ENCODE measurements around the gene OR2D3. TPM values are rescaled to one million over a fixed set of nuclear protein-coding genes. Genes with fewer than 3 reads are reported as not detected.
"Not testable (repeated sequence)": the region's sequence is repeated elsewhere in the genome, so short reads cannot be mapped to it uniquely, and the experiment has no call there.

Gene OR2D3
- total and polyA plus RNA-seq, 4 donors = not detected

- Histone ChIP-seq H3K9me3 (ENCODE audit: control insufficient read depth, insufficient read depth, low read length) (no peaks in the 10 kb centered on the region), H3K4me3 (ENCODE audit: low read depth, low read length) (no peak overlapping the region), H3K27me3 (ENCODE audit: control insufficient read depth, insufficient read depth, low read length) (no peaks in the 10 kb centered on the region), H3K36me3 (ENCODE audit: control insufficient read depth, insufficient read depth, low read length) (no peaks in the 10 kb centered on the region), H3K4me1 (ENCODE audit: control insufficient read depth, insufficient read depth, low read length) (no peaks in the 10 kb centered on the region), H3K27ac (ENCODE audit: low read depth, low read length) (no peak overlapping the region)
- no peak for DNase-seq (ENCODE audit: low read depth in 4 of 6, low spot score in 6 of 6)
Observed at GRCh38 chr11:6894097-6894496, 26.7 kb upstream of the OR2D3 start.

- no peaks in the 10 kb centered on the region for H3K27me3 ChIP-seq (ENCODE audit: control insufficient read depth, insufficient read depth, low read length)
- DNase-seq (ENCODE audit: low read depth in 4 of 6, low spot score in 6 of 6) = no peak
- no peaks in the 10 kb centered on the region for H3K36me3 ChIP-seq (ENCODE audit: control insufficient read depth, insufficient read depth, low read length)
- H3K9me3 ChIP-seq (ENCODE audit: control insufficient read depth, insufficient read depth, low read length) = no peaks in the 10 kb centered on the region
- H3K4me1 ChIP-seq (ENCODE audit: control insufficient read depth, insufficient read depth, low read length) = no peaks in the 10 kb centered on the region
- H3K4me3 ChIP-seq (ENCODE audit: low read depth, low read length) = no peak overlapping the region
- H3K27ac ChIP-seq (ENCODE audit: low read depth, low read length) = no peak overlapping the region
Observed at GRCh38 chr11:6895010-6895409, 25.8 kb upstream of the OR2D3 start.

- no CpG with 5 or more reads among the region's 1 CpG for WGBS (ENCODE audit: insufficient coverage)
- Histone ChIP-seq H3K9me3 (ENCODE audit: control insufficient read depth, insufficient read depth, low read length) (no peaks in the 10 kb centered on the region), H3K27me3 (ENCODE audit: control insufficient read depth, insufficient read depth, low read length) (no peaks in the 10 kb centered on the region), H3K36me3 (ENCODE audit: control insufficient read depth, insufficient read depth, low read length) (no peaks in the 10 kb centered on the region), H3K4me3 (ENCODE audit: low read depth, low read length) (no peak overlapping the region), H3K4me1 (ENCODE audit: control insufficient read depth, insufficient read depth, low read length) (no peaks in the 10 kb centered on the region), H3K27ac (ENCODE audit: low read depth, low read length) (no peak overlapping the region)
- no peak for DNase-seq (ENCODE audit: low read depth in 4 of 6, low spot score in 6 of 6)
Observed at GRCh38 chr11:6898911-6899310, 21.9 kb upstream of the OR2D3 start.

- no peak overlapping the region for H3K4me3 ChIP-seq (ENCODE audit: low read depth, low read length)
- no peak overlapping the region for H3K27ac ChIP-seq (ENCODE audit: low read depth, low read length)
- no peak for DNase-seq (ENCODE audit: low read depth in 4 of 6, low spot score in 6 of 6)
- H3K9me3 ChIP-seq (ENCODE audit: control insufficient read depth, insufficient read depth, low read length) = no peaks in the 10 kb centered on the region
- no peaks in the 10 kb centered on the region for H3K27me3 ChIP-seq (ENCODE audit: control insufficient read depth, insufficient read depth, low read length)
- no peaks in the 10 kb centered on the region for H3K4me1 ChIP-seq (ENCODE audit: control insufficient read depth, insufficient read depth, low read length)
- H3K36me3 ChIP-seq (ENCODE audit: control insufficient read depth, insufficient read depth, low read length) = no peaks in the 10 kb centered on the region
- no CpG with 5 or more reads among the region's 2 CpGs for WGBS (ENCODE audit: insufficient coverage)
Observed at GRCh38 chr11:6900327-6900999, 20.3 kb upstream of the OR2D3 start.

- not testable (repeated sequence) for H3K27me3 ChIP-seq (ENCODE audit: control insufficient read depth, insufficient read depth, low read length); H3K9me3 ChIP-seq (ENCODE audit: control insufficient read depth, insufficient read depth, low read length); H3K27ac ChIP-seq (ENCODE audit: low read depth, low read length); H3K4me1 ChIP-seq (ENCODE audit: control insufficient read depth, insufficient read depth, low read length); H3K4me3 ChIP-seq (ENCODE audit: low read depth, low read length); DNase-seq (ENCODE audit: low read depth in 4 of 6, low spot score in 6 of 6); H3K36me3 ChIP-seq (ENCODE audit: control insufficient read depth, insufficient read depth, low read length)
- WGBS (ENCODE audit: insufficient coverage) = 93% methylated on average over 11 of the region's 13 CpGs
Observed at GRCh38 chr11:6904804-6905203, 16.0 kb upstream of the OR2D3 start.

- Histone ChIP-seq H3K27ac (ENCODE audit: low read depth, low read length) (no peak overlapping the region), H3K36me3 (ENCODE audit: control insufficient read depth, insufficient read depth, low read length) (no peaks in the 10 kb centered on the region), H3K4me1 (ENCODE audit: control insufficient read depth, insufficient read depth, low read length) (no peaks in the 10 kb centered on the region), H3K27me3 (ENCODE audit: control insufficient read depth, insufficient read depth, low read length) (no peaks in the 10 kb centered on the region), H3K9me3 (ENCODE audit: control insufficient read depth, insufficient read depth, low read length) (no peaks in the 10 kb centered on the region), H3K4me3 (ENCODE audit: low read depth, low read length) (no peak overlapping the region)
- no peak for DNase-seq (ENCODE audit: low read depth in 4 of 6, low spot score in 6 of 6)
- WGBS (ENCODE audit: insufficient coverage) = 100% methylated on average over 1 of the region's 3 CpGs
Observed at GRCh38 chr11:6911378-6911777, 9.4 kb upstream of the OR2D3 start.

DNA sequence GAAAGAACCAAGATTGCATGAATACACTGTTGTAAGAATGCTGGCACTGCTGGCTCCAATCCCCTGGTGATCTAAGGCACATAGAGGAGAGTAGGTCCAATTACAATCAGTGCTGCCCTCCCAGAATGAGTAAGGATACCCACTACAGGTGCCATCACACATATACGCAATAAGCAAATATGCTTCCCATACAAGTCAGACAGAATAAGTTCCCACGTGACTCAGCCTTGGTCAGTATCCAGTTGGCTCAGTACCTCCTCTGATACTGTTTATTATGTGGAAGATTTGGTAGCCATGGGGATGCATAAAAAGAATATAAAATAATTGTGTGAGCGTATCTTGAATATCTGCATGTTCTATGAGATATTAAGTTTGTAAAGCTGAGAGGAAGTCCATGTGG is 8.9 kb upstream of the OR2D3 start:
- Histone ChIP-seq H3K27ac (ENCODE audit: low read depth, low read length) (no peak overlapping the region), H3K27me3 (ENCODE audit: control insufficient read depth, insufficient read depth, low read length) (no peaks in the 10 kb centered on the region), H3K9me3 (ENCODE audit: control insufficient read depth, insufficient read depth, low read length) (no peaks in the 10 kb centered on the region), H3K36me3 (ENCODE audit: control insufficient read depth, insufficient read depth, low read length) (no peaks in the 10 kb centered on the region), H3K4me3 (ENCODE audit: low read depth, low read length) (no peak overlapping the region), H3K4me1 (ENCODE audit: control insufficient read depth, insufficient read depth, low read length) (no peaks in the 10 kb centered on the region)
- WGBS (ENCODE audit: insufficient coverage) = 90% methylated on average over 2 of the region's 3 CpGs
- DNase-seq (ENCODE audit: low read depth in 4 of 6, low spot score in 6 of 6) = no peak

- no CpG with 5 or more reads among the region's 2 CpGs for WGBS (ENCODE audit: insufficient coverage)
- no peak for DNase-seq (ENCODE audit: low read depth in 4 of 6, low spot score in 6 of 6)
- no peak overlapping the region for H3K27ac ChIP-seq (ENCODE audit: low read depth, low read length)
- no peaks in the 10 kb centered on the region for H3K9me3 ChIP-seq (ENCODE audit: control insufficient read depth, insufficient read depth, low read length)
- H3K27me3 ChIP-seq (ENCODE audit: control insufficient read depth, insufficient read depth, low read length) = no peaks in the 10 kb centered on the region
- no peaks in the 10 kb centered on the region for H3K36me3 ChIP-seq (ENCODE audit: control insufficient read depth, insufficient read depth, low read length)
- no peak overlapping the region for H3K4me3 ChIP-seq (ENCODE audit: low read depth, low read length)
- no peaks in the 10 kb centered on the region for H3K4me1 ChIP-seq (ENCODE audit: control insufficient read depth, insufficient read depth, low read length)
Observed at GRCh38 chr11:6919698-6920097, 1.1 kb upstream of the OR2D3 start.

DNA sequence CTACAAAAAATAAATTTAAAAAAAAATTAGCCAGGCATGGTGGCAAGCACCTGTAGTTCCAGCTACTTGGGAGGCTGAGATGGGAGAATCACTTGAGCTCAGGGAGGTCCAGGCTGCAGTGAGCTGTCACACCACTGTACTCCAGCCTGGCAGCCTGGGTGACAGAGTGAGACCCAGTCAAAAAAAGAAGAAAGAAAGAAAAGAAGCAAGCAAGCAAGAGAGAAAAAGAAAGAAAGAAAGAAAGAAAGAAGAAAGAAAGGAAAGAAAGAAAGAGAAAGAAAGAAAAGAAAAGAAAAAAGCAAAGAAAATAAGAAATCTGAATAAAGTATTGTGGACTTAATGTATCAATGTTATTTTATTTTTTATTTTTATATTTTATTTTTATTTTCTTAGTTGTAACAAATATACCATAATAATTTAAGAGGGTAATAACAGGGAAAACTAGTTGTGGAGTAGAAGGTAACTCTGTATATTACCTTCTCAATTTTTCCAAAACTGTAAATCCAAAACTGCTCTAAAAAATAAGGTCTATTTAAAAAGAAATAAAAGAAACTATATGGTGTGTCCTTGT is 4.3 kb downstream of the OR2D3 start:
- H3K4me1 ChIP-seq (ENCODE audit: control insufficient read depth, insufficient read depth, low read length) = peaks cover 9% of the 10 kb centered on the region
- no peaks in the 10 kb centered on the region for H3K36me3 ChIP-seq (ENCODE audit: control insufficient read depth, insufficient read depth, low read length)
- no peaks in the 10 kb centered on the region for H3K27me3 ChIP-seq (ENCODE audit: control insufficient read depth, insufficient read depth, low read length)
- no peak overlapping the region for H3K27ac ChIP-seq (ENCODE audit: low read depth, low read length)
- H3K9me3 ChIP-seq (ENCODE audit: control insufficient read depth, insufficient read depth, low read length) = no peaks in the 10 kb centered on the region
- H3K4me3 ChIP-seq (ENCODE audit: low read depth, low read length) = no peak overlapping the region
- no peak for DNase-seq (ENCODE audit: low read depth in 4 of 6, low spot score in 6 of 6)

GRCh38 chr11:6925636-6926207 is 4.9 kb downstream of the OR2D3 start:
- peak in 1 of 6 donors; percentile 12 for DNase-seq (ENCODE audit: low read depth in 4 of 6, low spot score in 6 of 6)
- Histone ChIP-seq H3K4me3 (ENCODE audit: low read depth, low read length) (peak overlapping the region; percentile 68), H3K9me3 (ENCODE audit: control insufficient read depth, insufficient read depth, low read length) (no peaks in the 10 kb centered on the region), H3K27ac (ENCODE audit: low read depth, low read length) (no peak overlapping the region), H3K36me3 (ENCODE audit: control insufficient read depth, insufficient read depth, low read length) (no peaks in the 10 kb centered on the region), H3K27me3 (ENCODE audit: control insufficient read depth, insufficient read depth, low read length) (no peaks in the 10 kb centered on the region), H3K4me1 (ENCODE audit: control insufficient read depth, insufficient read depth, low read length) (peaks cover 9% of the 10 kb centered on the region)
- 90% methylated on average over 1 of the region's 2 CpGs for WGBS (ENCODE audit: insufficient coverage)
